ENCODE results near the gene WDR27.

WDR27 gene

DNA sequence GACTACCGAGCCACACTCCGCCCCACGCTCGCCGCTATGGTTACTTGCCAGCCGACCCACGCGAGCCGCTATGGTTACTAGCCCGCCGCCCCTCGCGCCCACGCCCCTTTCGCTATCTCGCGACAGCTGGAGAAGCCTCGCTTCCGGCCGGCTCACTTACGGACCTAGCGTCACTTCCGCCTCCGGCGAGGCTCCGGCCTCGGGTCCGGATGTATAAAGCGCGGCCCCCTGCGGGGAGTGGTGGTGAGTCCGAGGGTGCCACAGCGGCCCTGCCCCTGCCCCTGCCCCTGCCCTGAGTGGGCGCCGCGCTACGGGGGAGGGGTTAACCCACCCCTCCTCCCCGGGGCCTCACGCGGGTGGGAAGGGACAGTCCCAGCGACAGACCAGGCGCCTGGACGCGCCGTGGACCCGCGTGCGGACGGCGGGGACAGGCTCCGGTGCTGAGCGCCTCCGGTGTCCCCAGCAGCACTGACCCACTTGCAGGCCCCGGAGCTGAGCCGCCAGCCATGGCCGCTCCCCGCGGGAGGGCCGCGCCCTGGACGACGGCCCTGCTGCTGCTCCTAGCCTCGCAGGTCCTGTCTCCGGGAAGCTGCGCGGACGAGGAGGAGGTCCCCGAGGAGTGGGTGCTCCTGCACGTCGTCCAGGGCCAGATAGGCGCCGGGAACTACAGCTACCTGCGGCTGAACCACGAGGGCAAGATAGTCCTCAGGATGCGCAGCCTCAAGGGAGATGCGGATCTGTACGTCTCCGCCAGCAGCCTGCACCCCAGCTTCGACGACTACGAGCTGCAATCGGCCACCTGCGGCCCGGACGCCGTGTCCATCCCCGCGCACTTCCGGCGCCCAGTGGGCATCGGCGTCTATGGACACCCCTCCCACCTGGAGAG is at the start of gene WDR27, which contains the start of gene C6orf120:
Gene WDR27, minus strand, starts transcription at position 76 of the 886 bp plus-strand sequence. CDS start 13,024 bp downstream, outside the sequence.
Gene C6orf120, plus strand, starts transcription at position 173 of the 886 bp plus-strand sequence. Its CDS starts 334 bp downstream, at position 507.
- DNase-seq = peak; percentile 96

DNA sequence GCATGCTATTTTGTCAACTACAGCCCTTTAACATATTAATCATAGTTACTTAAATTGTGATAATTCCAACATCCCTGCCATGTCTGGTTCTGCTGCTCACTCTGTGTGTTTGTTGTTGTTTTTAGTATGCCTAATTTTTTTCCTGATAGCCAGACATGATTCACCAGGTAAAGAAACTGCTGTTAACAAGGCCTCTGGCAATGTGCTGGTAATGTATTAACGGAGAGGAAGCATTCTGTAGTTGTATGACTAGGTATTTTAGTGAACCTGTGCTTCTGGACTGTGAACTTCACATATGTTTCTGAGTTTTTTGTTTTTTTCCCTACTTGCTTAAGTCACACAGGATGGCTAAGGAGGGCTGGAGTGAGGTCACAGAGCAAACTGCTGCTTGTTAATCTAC is 44.7 kb upstream of the WDR27 start:
- DNase-seq = no peak

DNA sequence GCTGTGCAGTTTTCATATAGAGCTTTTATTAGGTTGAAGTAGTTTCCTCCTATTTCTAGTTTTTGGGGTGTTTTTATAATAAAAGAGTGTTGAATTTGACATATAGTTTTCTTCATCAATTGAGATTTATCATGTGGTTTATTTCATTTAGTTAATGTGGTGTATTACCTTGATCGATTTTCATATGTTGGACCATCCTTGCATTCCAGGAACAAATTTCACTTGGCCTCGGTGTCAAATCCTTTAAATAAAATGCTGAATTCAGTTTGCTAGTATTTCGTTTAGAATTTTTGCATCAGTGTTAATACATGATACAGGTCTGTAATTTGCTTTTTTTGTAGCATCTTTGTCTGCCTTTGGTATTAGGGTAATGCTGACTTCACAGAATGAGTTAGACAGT is 43.6 kb upstream of the WDR27 start:
- DNase-seq = no peak

DNA sequence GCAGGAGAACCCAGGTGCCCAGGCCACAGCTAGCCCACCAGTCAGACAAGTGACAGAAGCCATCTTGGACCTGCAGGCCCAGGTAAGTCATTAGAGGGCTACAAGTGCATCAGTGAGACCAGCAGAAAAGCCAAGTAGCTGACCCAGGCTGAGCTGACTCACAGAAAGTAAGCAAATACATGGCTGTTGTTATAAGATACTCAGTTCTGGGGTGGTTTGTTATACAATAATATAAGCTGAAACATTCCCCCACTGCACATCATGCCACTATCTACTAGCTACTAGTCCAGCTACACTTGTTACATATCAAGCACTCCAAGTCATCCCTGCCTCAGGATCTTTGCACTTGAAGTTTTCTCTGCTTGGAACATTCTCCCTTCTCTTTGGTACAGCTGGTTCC is 39.5 kb upstream of the WDR27 start:
- DNase-seq = no peak

DNA sequence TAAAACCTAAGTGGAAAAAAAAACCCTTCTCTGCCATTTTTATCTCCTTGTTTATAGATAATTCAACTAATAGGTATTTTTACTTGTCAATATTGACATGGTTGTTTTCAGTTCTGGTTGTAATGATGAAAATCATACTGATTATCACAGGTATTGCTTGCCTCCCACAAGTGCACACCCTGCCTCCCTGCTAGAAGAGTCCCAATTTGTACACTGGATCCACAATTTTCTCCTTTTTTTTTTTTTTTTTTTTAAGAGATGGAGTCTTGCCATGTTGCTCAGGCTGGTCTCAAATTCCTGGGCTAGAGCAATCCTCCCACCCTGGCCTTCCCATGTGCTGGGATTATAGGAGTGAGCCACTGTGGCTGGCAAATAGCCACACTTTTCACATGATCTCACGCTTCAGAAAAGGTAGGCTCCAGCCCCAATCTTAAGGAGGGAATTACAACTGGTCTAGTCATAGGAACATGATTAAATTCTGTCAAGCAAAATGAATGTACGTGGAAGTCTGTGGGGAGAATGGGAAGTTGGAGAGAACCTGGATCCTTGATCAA is 37.2 kb upstream of the WDR27 start:
- DNase-seq = peak; percentile 17

DNA sequence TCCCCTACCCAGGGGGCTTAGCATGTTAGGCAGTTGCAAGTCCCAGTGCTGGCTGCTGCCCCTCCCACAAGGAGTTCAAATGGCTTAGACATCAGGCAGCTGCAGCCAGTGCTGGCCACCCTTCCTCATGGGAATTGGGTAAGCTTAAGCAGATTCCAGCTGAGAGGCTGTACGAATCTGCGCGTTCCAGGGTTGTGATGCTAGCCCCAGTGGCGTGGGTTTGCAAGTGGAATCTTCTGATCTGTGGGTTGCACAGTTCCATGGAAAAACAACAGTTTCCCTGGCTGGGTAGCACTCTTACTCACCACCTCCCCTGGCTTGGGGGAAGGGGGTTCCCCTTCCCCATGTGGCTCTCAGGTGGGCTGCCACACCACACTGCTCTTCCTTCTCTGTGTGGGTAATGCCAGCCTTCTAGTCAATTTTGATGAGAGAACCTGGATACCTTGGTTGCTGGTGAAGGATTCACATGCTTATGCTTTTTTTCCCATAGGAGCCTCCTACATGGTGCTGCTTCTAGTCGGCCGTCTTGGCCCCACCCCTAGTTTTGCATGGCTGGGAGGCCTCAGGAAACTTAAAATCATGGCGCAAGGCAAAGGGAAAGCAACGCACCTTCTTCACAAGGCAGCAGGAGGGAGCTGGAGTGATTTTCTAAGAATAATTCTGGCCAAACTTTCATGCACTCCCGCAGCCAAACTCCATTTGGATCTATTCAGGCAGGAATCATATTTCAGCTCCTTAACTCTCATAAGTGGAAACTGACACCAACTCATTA is 36.6 kb upstream of the WDR27 start:
- peak; percentile 51 for DNase-seq

DNA sequence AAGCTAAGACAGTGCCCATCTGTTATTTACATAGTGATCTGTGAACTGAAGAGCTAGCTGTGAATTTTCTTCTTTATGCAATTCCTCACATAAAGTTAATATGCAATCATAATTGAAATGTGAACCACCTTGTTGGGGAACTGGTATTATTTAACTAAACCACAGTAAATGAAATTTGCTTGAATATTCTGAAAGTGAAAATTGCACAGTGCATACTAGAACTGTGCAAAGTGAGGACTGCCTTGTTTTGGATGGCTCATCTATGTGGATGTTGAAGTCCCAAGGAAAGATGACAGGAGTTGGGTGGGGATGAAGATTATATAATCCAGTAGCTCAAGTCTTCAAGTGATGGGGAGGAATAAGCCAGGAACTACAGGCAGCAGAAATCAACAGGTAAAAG is 28.1 kb upstream of the WDR27 start:
- DNase-seq = no peak

DNA sequence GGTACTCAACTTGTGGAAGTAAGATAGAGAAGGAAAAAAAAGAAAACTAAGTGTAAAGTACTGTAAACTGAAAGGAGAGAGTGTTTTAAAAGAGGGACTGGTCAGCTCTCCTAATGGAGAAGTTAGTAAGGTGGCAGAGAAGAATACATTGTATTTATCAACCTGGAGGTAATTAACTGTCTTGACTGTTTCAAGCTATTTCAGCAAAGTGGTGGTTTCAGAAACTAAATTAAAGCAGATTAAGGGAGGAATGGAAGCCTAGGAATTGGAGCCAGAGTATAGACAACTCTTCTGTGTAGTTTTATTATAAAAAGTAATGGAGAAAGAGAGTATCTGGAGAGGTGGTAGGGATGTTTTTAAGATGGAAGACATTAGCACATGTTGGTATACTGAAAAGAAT is 25.1 kb upstream of the WDR27 start:
- no peak for DNase-seq

DNA sequence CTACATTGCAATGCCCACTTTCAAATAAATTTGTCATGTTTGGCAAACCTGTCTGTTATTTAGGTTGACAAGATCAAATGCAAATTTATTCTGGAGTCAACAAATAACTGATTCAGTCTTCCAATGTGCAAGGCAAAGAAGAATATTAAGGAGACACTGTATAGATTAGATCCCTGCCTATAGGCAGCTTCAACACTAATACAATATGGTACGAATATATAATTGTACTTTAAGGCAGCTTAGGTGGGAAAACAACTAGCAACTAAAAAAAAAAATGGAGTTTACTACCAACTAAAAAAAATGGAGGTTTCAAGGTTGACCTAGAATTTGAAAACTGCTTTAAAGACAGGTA is 24.2 kb upstream of the WDR27 start:
- DNase-seq = no peak

DNA sequence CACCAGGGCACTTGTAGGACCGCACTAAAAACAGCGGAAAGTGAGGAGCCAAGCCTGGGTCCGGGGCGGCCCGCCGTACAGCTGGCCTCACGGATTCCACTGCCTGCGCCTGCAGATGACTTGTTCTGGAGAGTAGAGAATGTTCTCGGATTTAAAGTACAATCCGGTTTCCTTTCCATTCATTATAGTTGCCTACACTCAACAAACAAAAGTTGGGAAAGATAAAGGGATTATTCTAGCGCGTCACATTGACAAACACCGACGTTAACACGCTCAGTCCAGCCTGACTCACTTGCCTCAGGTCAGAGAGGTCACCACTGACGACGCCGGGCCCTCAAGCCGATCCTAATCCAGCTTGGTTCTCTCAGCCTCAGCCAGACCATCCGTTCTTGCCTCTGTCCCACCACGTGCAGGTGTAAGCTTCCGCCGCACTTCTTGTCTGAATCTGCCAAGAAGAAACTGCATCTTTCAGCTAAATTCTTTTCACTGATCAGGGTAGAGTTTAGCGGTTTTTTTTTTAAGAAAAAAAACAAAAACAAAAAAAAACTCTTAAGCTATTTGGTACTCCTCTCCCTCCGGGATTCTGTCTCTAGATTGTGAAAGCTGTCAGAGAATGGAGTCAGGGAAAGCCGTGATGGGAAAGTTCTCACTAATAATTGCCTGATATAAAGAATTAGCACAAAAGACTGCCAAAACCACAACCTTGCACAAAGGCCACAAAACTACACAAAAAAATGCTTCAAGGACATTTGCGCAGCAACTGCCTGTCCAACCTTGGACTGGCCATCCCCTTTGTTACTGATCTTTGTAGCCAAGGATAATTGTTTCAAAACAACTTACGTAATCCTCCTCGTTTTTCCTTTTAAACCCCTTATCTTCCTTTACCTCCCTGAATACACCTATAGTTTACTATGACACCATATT is 23.6 kb upstream of the WDR27 start:
- DNase-seq = no peak

DNA sequence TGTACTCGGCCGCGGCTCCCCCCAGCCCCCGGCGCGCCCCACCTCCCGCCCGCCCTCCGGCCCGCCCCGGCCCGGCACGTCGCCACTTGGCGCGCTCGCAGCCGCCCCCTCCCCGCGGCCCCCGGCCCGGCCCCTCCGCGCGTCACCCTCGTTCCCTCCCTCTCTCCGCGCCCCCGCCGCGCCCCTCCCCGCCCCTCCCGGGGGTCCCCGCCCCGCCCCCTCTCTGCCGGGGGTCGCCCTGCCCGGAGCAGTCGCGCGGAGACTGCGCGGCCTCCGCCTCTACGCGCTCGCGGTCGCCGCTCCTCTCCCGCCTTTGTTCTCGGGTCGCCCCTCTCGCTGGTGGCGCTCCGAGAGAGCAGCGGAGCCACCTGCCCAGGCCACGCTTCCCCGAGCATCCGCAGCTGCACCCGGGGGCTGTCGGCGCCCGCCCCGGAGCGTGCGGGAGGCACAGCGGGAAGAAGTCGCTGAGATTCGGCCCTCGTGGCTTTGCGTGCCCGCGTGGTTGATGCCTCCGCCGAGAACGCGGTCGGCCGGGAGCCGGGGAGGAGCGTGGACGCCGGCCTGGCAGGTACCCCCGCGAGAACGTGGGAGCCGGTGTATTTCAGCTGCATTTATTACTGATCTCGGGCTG is 22.8 kb upstream of the WDR27 start, which contains the start of gene PHF10:
Gene PHF10, minus strand, starts transcription at position 7 of the 631 bp plus-strand sequence. CDS start 569 bp downstream, outside the sequence.
- peak; percentile 82 for DNase-seq

DNA sequence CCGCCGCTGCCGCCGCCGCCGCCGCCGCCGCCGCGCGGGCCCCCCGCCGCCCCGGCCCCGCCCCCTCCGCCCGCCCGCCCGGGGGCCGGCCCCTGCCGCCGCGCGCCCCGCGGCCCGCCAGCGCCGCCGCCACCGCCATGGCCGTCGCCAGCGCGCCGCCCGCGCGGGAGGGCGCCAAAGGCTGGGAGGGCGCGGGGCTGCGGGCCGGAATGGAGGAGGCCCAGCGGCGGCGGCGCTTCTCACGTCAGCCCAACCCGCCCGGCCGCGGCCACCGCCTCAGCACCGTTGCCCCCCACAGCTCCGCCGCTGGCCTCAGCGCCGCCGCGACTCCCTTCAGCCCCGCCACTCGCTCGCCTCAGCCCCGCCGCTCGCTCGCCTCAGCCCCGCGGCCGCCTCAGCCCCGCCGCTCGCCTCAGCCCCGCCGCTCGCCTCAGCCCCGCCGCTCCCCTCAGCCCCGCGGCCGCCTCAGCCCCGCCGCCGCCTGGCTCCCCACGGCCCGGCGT is 22.2 kb upstream of the WDR27 start:
- DNase-seq = peak; percentile 33

DNA sequence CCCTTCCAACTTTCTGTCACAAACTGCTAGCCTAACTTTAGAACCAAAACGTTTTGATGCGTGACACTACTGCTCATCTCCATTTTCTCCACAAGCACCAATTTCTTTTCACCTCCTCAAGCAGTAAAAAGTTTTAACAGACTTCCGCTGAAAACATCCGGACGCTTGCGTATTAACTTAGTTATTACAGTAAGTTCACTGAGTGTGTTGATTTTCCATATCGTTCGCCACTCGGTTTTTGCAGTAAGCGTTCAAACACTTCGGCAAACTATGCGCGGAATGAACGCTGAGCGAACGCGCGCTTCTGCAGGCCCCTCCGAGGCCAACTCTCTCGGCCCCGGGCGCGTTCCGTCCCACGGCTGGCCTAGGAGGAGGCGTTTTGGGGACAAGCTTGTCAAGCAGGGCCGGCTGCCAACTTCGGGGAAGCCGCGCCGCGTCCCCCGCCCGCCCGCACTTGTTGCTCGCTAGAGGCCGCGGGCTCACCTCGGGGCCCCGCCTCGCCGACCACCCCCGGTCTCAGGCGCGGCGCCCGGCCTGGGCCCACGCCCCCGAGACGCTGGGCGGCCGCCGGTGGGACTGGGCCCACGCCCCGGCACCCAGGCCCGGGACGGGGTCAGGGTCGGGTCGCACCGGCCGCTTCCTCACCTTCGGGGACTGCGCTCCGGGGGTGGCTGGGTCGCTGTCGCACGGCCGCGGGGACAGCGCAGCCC is 21.5 kb upstream of the WDR27 start:
- peak; percentile 41 for DNase-seq

DNA sequence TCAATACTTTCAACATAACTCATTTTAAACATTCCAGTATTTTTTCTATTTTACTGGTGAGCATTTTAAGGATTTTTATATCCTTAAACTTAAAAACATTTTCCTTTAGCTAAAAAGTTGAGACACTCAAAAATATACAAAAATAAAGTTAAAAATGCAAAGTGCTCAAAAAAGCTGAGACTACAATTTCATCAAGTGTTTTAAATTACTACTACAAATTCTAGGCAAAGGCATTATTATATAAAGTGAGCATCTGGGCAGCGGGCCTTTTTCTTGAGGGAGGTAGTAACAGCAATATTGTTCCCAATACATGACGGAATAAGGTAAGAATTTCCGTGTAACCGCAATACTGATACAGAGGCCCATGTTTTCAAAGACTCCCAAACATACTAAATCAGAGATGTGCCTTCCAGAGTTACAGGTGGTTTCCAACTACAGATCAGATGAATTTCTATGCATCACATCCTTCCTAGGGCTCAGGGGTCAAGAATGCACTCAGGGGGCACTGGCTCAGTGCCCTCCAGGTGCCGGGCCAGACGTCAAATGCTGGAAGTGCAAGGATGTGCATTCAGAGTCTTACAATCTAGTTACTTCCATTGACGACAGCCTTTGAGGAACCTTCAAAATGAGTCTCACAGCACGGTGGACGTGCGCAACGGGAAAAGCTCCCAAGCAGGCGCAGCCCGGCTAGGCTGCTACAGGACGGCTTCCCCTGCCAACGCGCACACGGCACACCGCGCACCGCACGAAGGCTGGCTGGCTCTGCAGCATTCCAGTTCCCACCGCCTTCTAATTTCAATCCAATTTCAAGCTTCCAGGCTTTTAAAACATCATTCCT is 20.8 kb upstream of the WDR27 start:
- DNase-seq = peak; percentile 12

DNA sequence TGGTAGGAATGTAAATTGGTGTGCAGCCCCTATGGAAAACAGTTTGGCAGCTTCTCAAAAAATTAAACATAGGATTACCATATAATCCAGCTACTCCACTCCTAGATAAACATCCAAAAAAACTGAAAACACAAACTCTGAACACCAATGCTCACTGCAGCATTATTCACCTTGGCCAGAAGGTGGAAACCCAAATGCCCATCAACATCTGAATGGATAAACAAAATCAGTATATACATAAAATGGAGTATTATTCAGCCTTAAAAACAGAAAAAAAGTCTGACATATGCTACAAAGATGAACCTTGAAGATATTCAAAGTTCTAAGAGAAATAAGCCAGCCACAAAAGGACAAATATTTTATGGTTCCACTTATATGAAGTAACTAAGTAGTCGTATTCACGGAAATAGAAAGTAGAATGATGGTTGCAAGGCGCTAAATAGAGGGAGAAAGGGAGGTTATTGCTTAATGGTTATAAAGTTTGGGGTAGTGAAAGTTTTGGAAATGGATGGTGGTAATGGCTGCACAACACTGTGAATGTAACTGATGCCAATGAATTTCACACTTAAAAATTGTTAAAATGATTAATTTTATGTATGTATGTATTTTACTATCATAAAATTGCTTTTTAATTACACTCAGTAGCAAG is 18.5 kb upstream of the WDR27 start:
- no peak for DNase-seq

DNA sequence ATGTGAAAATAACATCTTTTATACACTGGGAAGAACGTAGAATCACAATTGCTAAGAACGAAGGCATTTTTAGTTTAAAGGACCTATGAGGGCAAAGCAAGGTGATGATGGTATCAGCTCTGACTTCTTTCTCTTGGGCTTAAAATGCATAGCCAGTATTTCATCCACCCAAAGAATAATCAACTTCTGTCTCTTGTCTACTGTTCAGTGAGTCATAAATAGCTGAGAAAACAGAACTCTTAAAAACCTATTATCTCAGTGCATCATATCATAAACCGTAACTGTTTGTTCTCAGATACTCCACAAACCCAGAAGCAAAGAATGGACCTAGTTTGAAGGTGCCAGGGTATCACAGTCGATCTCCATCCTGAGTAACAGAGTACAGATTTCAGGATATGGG is 17.3 kb upstream of the WDR27 start:
- DNase-seq = no peak

DNA sequence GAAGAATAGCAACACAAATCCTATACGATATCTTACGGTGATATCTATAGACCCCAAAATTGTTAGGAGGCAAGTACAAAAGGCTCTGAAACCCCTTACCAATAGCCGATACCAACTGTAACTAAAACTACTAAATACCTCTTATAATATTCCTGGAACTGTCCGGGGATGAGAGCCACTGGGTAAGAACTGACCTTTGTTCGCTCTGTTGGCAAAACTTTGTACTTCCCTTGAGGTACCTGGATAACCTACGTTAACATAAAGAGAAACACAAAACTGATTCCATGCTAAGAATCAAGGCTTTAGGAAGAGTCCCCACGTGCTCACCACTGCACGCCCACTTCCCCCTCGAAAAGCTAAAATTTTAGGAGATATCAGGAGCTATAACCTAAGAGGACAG is 12.8 kb upstream of the WDR27 start:
- no peak for DNase-seq

DNA sequence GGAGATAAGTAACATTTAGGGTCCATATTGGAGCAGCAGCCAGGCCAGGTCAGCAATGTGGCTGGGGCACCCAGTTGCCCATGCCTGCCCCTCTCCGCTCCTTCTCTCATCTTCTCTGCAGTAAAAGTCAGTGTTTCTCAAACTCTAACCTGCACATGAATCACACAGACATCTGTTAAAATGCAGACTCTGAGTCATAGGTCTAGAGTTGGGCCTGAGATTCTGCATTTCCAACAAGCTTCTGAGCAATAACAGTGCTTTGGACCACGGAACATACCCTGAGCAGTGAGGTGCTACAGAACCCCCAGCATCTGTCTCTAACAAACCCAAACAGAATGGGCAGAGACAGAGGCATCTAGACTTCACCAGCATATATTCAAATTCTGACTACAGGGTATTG is 12.3 kb upstream of the WDR27 start:
- no peak for DNase-seq

DNA sequence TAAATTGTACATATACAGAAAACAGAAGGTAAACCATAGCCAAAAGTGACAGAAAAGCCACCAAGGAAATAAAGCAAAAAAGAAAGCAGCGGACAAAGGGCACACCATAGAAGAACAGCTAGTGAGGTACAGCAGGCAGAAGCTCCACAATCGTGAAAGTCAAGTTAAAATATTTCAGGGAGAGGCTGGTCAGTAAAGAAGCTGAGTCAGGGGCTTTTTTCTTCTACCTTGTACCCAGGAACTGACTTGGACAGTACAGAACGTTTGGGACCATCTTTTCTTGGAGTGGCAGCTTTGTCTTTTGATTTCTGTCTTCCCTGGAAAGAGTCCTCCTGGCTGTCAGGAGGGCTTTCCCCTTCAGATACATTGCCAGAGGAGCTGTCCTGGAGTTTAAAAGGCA is 8.2 kb upstream of the WDR27 start:
- no peak for DNase-seq

DNA sequence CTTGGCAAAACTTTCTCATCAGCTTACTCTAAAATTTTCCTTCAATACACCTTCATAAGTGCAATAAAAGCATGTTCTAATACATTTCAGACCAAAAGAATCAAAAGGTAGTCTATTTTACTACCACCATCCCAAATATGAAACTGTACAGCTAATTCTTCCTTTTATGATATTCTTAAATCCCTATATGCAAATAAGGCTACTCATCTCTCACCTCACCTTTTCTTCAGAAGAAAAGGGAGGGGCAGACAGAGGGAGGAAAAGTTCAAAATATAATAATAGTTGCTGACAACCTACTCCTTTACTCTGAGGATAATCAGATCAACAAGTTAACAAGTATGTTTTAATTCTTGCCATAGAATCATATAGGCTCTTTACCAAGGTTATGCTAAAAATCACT is 7.5 kb upstream of the WDR27 start:
- DNase-seq = no peak

All from NCI-H2171 (cell line).